Uterus (tissue), 4 donors: Measurements from ENCODE around the gene SLIT3. TPM values are rescaled to one million over a fixed set of nuclear protein-coding genes. Genes with fewer than 3 reads are reported as not detected.
"Not testable (repeated sequence)": the region's sequence is repeated elsewhere in the genome, so short reads cannot be mapped to it uniquely, and the experiment has no call there.

Experiments used
- DNase-seq, 2 donors: peaks; one replicate each; pipeline ENCODE4 v3.0.0-alpha.2; 2019 to 2020
- H3K27ac ChIP-seq, 2 donors: fragments of 200-600 bp; sonication (generic); 1 replicate in 1 of 2; 2 replicates in 1 of 2; pipeline ENCODE4 v1.5.1; 2016 to 2018
- H3K27me3 ChIP-seq, 2 donors: fragments of 200-600 bp; sonication (generic); one replicate each; pipeline ENCODE4 v1.5.1; 2018 to 2019; ENCODE audit warnings: control low read depth in 1 of 2
- H3K36me3 ChIP-seq, 2 donors: fragments of 200-600 bp; sonication (generic); one replicate each; pipeline ENCODE4 v1.5.1; 2019; ENCODE audit warnings: control low read depth in 1 of 2
- H3K4me1 ChIP-seq, 2 donors: fragments of 200-600 bp; sonication (generic); one replicate each; pipeline ENCODE4 v1.5.1; 2018 to 2019; ENCODE audit warnings: control low read depth in 1 of 2
- H3K4me3 ChIP-seq, 2 donors: fragments of 200-600 bp; sonication (generic); 1 replicate in 1 of 2; 2 replicates in 1 of 2; pipeline ENCODE4 v1.5.1; 2018 to 2019; ENCODE audit warnings: mild to moderate bottlenecking in 1 of 2
- H3K9me3 ChIP-seq, 2 donors: fragments of 200-600 bp; sonication (generic); one replicate each; pipeline ENCODE4 v1.5.1; 2019; ENCODE audit warnings: control low read depth in 1 of 2
- CTCF ChIP-seq, 4 experiments: fragments of 200-600 bp in 2 of 4; fragments of 450-650 bp in 2 of 4; sonication (generic) in 2 of 4; IDR thresholded peaks; one replicate each; pipeline ENCODE4 v1.5.1; 2016 to 2019; ENCODE audit warnings: antibody characterized with exemption in 4 of 4, mild to moderate bottlenecking in 2 of 4, moderate library complexity in 1 of 4
- POLR2A ChIP-seq, 2 donors: fragments of 450-650 bp; IDR thresholded peaks; one replicate each; pipeline ENCODE4 v1.6.1; 2016; ENCODE audit warnings: antibody characterized with exemption in 2 of 2, mild to moderate bottlenecking in 1 of 2, moderate library complexity in 1 of 2
- intact Hi-C: fragments of 100-400 bp; cut with DNase I; formaldehyde crosslinking; loops from one replicate; pipeline ENCODE4 v1.15.1; 2023; ENCODE audit warnings: low total_unique reads
- total RNA-seq, 4 donors: library from RNA; depleted of rRNA in 3 of 4; stranded (reverse); fragments of >200 nt in 3 of 4; gene quantifications; one replicate each; pipeline versions ENCODE4 v1.1.0 to v1.2.4, GENCODE V29; 2014 to 2023
- donor health status: DM: yes; HTN: yes; CAD: no.

SLIT3 gene
- total RNA-seq, 4 donors from 2014 or later: 9.4 to 62.2 (median 28.1) TPM

GRCh38 chr5:169216866-169217265, 84.1 kb downstream of the SLIT3 start:
- H3K36me3 ChIP-seq: no peaks in the 10 kb centered on the region

GRCh38 chr5:169213479-169213878, 87.5 kb downstream of the SLIT3 start:
- DNase-seq: no peak
- no peak overlapping the region for H3K4me3 ChIP-seq
- H3K4me1 ChIP-seq: no peaks in the 10 kb centered on the region
- intact Hi-C loops: no loop called here
- no peaks in the 10 kb centered on the region for H3K9me3 ChIP-seq
- no peak for TF ChIP-seq POLR2A (IDR thresholded peaks at IDR 0.05)
- no peak overlapping the region for H3K27ac ChIP-seq
- no peaks in the 10 kb centered on the region for H3K36me3 ChIP-seq
- H3K27me3 ChIP-seq: no peaks in the 10 kb centered on the region

More at GRCh38 chr5:169216866-169217265, 84.1 kb downstream of the SLIT3 start:
- H3K4me1 ChIP-seq: no peaks in the 10 kb centered on the region
- no peak for DNase-seq
- no peak for TF ChIP-seq POLR2A (IDR thresholded peaks at IDR 0.05)
- TF ChIP-seq CTCF (IDR thresholded peaks at IDR 0.05): no peak
- no peak overlapping the region for H3K4me3 ChIP-seq
- H3K27ac ChIP-seq: no peak overlapping the region
- H3K9me3 ChIP-seq: no peaks in the 10 kb centered on the region
- intact Hi-C loops: no loop called here
- H3K27me3 ChIP-seq: no peaks in the 10 kb centered on the region

GRCh38 chr5:169211761-169212160, 89.2 kb downstream of the SLIT3 start:
- H3K27me3 ChIP-seq, intact Hi-C loops: not testable (repeated sequence)

GRCh38 chr5:169204788-169205400, 96.0 kb downstream of the SLIT3 start:
- Histone ChIP-seq H3K27ac (no peak overlapping the region), H3K9me3 (no peaks in the 10 kb centered on the region), H3K4me3 (no peak overlapping the region), H3K4me1 (no peaks in the 10 kb centered on the region), H3K36me3 (no peaks in the 10 kb centered on the region), H3K27me3 (no peaks in the 10 kb centered on the region)
- no peak for DNase-seq
- TF ChIP-seq POLR2A (IDR thresholded peaks at IDR 0.05) (no peak), CTCF (IDR thresholded peaks at IDR 0.05) (no peak)
- intact Hi-C loops: no loop called here

More at GRCh38 chr5:169211761-169212160, 89.2 kb downstream of the SLIT3 start:
- H3K4me3 ChIP-seq, H3K27ac ChIP-seq, DNase-seq, H3K9me3 ChIP-seq, H3K4me1 ChIP-seq, H3K36me3 ChIP-seq: not testable (repeated sequence)

GRCh38 chr5:169202969-169203368, 98.0 kb downstream of the SLIT3 start:
- H3K27ac ChIP-seq: no peak overlapping the region
- H3K4me3 ChIP-seq: no peak overlapping the region
- TF ChIP-seq POLR2A (IDR thresholded peaks at IDR 0.05) (no peak), CTCF (IDR thresholded peaks at IDR 0.05) (no peak)
- no peaks in the 10 kb centered on the region for H3K4me1 ChIP-seq
- no peaks in the 10 kb centered on the region for H3K27me3 ChIP-seq
- no peak for DNase-seq
- intact Hi-C loops: no loop called here
- H3K36me3 ChIP-seq: no peaks in the 10 kb centered on the region
- H3K9me3 ChIP-seq: no peaks in the 10 kb centered on the region

- no peaks in the 10 kb centered on the region for H3K27me3 ChIP-seq
- intact Hi-C loops: no loop called here
- no peak for DNase-seq
- no peak overlapping the region for H3K27ac ChIP-seq
- no peaks in the 10 kb centered on the region for H3K36me3 ChIP-seq
- no peak overlapping the region for H3K4me3 ChIP-seq
- no peaks in the 10 kb centered on the region for H3K9me3 ChIP-seq
- no peaks in the 10 kb centered on the region for H3K4me1 ChIP-seq
- TF ChIP-seq CTCF (IDR thresholded peaks at IDR 0.05): no peak
- no peak for TF ChIP-seq POLR2A (IDR thresholded peaks at IDR 0.05)
These were observed 99.3 kb downstream of the SLIT3 start for GRCh38 chr5:169201597-169201996.
